SKM-1 (cell line): ENCODE measurements around the gene SPOCD1.
"Not testable (repeated sequence)": the region's sequence is repeated elsewhere in the genome, so short reads cannot be mapped to it uniquely, and the experiment has no call there.

Experiments used
- DNase-seq: peaks from one replicate; lab custom pipeline; 2025; ENCODE audit not compliant: unreplicated experiment; lab: John Stamatoyannopoulos, UW

Gene SPOCD1

DNA sequence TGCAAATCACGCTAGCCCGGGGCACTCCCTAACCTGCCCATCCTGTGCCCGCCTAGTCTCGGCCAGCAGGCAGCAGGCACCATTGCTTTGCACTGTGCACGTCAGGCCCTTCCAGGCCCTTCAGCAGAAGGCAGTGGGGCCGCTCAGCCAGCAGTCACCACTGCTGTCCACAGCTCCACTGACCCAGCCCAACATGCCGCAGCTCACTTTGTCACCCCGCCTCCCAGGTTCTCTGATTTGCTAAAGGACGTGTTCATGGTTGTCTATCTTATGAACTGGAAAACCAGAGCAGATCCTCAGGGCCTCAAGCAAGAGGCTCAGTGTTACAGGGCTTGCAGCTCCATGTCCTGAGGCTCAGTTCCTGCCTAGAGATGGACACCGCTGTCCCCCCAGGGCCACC, 14.2 kb upstream of the SPOCD1 start:
- DNase-seq, result no peak

DNA sequence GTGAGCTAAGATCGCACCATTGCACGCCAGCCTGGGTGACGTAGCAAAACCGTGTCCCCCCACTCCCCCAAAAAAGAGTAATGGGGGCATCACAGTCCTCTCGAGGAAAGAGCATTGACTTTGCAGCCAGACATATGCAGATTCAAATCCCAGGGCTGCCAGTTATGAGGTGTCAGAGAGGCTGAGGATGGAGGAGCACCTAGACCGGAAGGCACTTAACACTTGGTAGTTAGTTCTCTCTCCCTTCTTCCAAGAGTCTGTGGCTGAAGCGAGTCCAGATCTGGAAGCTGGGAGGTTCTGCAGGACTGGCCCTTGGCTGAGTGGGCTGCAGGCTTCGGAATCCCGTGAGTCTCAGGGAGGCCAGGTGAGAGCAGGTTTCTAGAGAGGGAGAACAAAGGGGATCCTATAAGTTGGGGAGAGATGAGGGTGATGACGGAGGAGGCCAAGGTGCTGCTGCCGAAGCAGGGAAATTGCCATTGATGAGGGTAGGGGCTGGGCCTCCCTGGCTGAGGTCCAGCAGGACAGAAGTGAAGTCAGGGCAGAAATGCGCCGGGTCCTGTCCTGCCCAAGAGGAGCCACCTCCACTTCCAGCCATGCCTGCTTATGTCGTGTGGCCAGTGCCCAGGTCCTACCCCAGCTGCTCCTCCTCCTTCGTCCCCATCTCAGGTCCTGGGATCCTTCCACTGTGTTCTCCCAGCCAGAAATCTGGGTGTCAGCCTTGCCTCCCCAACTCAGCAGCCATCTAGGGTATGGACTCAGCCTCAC, 13.3 kb upstream of the SPOCD1 start:
- DNase-seq, result no peak

GRCh38 chr1:31828341-31828740, 12.5 kb upstream of the SPOCD1 start:
- DNase-seq, result peak; percentile 48

DNA sequence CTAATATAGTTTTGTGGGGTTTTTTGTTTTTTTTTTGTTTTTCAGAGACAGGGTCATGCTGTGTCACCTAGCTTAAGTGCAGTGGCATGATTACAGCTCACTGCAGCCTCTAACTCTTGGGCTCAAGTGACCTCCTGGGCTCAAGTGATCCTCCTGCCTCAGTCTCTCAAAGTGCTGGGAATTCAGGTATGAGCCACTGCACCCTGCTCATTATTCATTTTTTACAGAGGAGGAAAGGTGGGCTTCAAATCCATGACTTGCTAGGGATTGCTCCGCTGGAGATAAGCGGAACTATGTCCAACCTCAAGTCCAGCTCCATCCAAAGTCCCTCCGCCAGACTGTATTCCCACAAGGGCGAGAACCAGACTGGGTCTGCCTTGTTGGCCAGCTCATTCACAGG, 8.0 kb upstream of the SPOCD1 start:
- no peak for DNase-seq

DNA sequence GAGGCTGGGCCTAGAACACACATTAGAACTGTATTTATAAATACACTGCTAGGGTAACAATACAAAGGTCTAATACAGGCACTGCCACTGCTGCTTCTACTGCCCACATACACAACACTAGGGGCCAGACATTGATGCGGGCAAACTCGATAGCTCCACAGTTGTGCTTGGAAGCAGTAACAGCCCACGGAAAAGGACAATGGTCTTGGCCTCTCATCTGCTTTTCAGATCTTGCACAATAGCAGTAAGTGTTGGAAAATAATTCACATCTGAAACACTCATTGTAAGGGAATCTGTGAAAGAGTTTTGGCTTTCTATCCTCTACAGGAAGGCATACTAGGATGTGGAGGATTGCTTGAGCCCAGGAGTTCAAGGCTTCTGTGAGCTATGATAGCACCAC, 6.9 kb upstream of the SPOCD1 start:
- DNase-seq, result no peak

DNA sequence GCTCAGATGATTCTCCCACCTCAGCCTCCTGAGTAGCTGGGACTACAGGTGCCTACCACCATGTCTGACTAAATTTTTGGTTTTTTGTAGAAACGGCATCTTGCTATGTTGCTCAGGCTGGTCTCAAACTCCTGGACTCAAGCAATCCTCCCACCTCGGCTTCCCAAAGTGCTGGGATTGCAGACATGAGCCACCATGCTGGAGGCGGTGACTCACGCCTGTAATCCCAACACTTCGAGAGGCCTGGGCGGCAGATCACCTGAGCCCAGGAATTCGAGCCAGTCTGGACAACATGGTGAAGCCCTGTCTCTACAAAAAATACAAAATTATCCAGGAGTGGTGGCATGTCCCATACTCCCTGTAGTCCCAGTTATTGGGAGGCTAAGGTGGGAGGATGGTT, 4.4 kb upstream of the SPOCD1 start:
- DNase-seq, result not testable (repeated sequence)

- no peak for DNase-seq
Observed at GRCh38 chr1:31818206-31818605, 2.4 kb upstream of the SPOCD1 start.

GRCh38 chr1:31816947-31817346, 1.1 kb upstream of the SPOCD1 start:
- DNase-seq, result not testable (repeated sequence)

GRCh38 chr1:31816501-31816900, 679 bp upstream of the SPOCD1 start:
- DNase-seq, result not testable (repeated sequence)

DNA sequence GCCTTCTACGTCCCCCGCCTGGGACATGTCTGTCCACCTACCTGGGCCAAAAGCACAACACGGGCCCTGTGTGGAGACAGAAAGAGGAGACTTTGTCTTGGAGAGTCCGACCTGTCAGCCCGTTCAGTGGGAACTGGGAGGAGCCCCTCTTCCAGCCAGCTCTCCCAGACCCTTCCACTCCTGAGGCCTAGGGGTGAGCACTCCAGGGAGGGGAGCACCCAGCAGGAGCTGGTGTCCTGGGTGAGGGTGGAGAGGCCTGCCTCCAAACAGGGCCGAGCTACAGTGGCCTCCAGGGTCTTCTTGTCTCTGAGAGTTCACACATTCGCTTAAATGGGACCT, 546 bp downstream of the SPOCD1 start:
- no peak for DNase-seq

DNA sequence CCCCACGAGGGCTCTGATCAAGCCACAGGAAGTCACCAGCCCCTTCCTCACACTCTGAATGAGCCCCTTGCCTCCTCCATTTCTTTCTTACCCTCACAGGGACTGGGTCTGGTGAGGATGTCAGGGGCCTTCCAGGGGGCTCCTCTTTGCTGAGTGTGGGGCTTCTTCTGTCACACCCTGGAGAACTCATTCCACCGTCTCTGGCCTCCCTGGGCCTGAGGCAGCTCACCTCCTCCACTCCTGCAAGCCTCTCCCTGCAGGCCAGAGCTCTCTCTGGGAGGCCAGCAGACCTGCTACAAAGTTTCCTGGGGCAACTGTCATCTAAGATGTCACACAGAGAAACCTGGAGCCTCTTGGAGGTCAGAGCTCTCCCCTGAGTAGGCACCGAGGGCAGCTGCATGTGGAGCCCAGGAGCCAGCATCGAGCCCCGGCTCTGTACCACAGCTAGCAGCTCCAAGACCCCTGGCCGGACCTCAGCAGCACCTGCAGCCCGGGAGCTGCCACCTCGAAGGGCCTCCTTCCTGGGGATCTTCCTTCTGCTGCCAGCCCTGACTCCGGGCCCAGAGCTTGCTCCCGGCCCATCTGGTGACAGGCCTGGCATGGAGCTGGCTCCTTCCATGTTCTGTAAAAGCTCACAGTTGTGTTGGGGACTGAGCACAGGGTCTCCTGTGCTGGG, 1.1 kb downstream of the SPOCD1 start:
- DNase-seq, result no peak

- DNase-seq, result no peak
Observed at GRCh38 chr1:31814041-31814511, 1.7 kb downstream of the SPOCD1 start.

DNA sequence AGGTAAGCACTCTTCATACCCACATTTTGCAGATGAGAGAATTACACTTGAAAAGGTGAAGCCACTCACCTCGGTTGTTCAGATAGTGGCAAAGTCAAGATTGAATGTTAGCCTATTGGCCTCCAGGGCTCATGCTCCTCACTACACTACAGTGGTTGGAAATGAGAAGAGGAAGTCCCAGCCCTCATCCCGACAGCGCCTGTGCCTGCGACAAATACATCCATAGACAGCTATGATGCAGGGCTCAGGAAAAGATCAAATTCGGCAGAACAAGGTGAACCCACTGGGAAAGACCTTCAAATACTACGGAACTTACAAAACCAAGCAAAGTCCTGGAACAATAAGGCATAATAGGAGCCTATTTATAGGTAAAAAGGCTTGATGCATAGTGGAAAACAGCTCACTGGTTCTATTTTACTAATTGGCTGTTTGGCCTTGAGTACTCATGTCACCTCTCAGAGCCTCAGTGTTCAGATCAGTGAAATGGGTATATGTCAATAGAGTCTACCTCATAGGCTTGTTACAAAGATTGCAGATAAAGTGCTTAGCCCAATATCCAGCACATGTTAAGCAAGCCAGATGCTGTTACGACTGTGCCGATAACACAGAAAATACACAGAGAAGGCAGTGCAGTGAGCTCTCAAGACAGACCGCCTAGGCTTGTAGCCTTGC, 3.5 kb downstream of the SPOCD1 start:
- no peak for DNase-seq

GRCh38 chr1:31811605-31812004, 4.2 kb downstream of the SPOCD1 start:
- DNase-seq, result no peak

- DNase-seq, result no peak
Observed at GRCh38 chr1:31809698-31810097, 6.1 kb downstream of the SPOCD1 start.

GRCh38 chr1:31807273-31808048, 8.4 kb downstream of the SPOCD1 start:
- DNase-seq, result no peak

DNA sequence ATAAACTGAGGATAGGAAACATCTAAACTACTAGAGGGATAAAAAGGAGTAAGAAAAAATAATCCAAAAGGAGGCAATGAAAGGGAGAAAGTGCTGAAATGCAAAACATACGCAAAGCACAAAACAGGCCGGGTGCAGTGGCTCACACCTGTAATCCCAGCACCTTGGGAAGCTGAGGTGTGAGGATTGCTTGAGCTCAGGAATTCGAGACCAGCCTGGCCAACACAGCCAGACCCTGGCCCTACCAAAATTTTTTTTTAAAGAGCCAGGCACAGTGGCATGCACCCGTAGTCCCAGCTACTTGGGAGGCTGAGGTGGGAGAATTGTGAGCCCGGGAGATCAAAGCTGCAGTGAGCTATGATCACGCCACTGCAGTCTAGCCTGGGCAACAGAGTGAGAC, 10.5 kb downstream of the SPOCD1 start:
- no peak for DNase-seq

DNA sequence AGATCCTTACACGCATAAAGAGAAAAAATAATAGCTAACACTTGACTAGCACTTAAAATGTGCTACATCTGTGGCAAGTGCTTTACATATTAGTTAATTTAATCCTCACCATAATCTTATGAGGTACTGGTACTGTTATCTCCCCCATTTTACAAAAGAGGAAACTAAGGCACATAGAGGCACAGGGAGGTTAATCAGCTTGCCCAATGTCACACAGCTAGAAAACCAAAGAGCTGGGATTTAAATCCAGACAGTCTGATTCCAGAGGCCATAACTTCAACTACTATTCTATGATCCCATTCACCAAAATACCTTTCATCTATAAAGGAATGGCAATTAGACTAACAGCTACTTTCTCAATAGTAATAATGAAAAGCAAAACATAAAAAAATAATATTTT, 11.7 kb downstream of the SPOCD1 start:
- DNase-seq, result no peak

DNA sequence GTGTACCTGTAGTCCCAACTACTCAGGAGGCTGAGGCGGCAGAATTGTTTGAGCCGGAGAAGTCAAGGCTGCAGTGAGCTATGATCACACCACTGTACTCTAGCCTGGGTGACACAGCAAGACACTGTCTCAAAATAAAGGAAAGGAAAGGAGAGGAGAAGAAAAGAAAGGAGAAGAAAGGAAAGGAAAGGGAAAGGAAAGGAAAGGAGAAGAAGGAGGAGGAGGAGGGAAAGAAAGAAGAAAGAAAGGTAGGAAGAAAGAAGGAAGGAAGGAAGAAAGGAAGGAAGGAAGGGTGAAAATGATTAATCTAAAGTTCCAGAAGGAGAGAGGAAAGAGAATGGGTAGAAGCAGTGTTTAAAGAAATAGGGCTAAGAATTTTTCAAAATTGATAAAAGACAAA, 12.2 kb downstream of the SPOCD1 start:
- no peak for DNase-seq

- no peak for DNase-seq
Observed at GRCh38 chr1:31802190-31803150, 13.4 kb downstream of the SPOCD1 start.
